ENCODE data around the gene UROC1. TPM values are rescaled to one million over a fixed set of nuclear protein-coding genes. Genes with fewer than 3 reads are reported as not detected.

UROC1 gene
- total RNA-seq, 1 experiment from 2014 or later: not detected

- no peaks in the 10 kb centered on the region for H3K27me3 ChIP-seq (replicated peaks; ENCODE audit: insufficient read depth, low read depth, low read length, poor library complexity)
- CTCF ChIA-PET: no interaction called here
- TF ChIP-seq CTCF (conservative IDR thresholded peaks at IDR 0.05; ENCODE audit: low read depth, low read length) (no peak), EZH2 (IDR thresholded peaks at IDR 0.05; ENCODE audit: borderline replicate concordance, low read depth, low read length, poor library complexity, severe bottlenecking) (no peak)
- no peaks in the 10 kb centered on the region for H3K9me3 ChIP-seq (ENCODE audit: low read depth, low read length, poor library complexity, severe bottlenecking)
- intact Hi-C loops (cut with micrococcal nuclease; ENCODE audit: unreplicated experiment): no loop called here
- H3K4me3 ChIP-seq (ENCODE audit: low read depth, low read length, poor library complexity, severe bottlenecking): no peak overlapping the region
- H3K27ac ChIP-seq (ENCODE audit: low read depth, low read length, poor library complexity, severe bottlenecking): no peak overlapping the region
- peaks cover 88% of the 10 kb centered on the region for H3K36me3 ChIP-seq (ENCODE audit: insufficient read depth, low read length, poor library complexity, severe bottlenecking)
- DNase-seq (ENCODE audit: low spot score): no peak
- BruUV-seq (replicated peaks): no TSS peak
- POLR2A ChIA-PET (ENCODE audit: low non-redundant PET): no interaction called here
- peaks cover 22% of the 10 kb centered on the region for H3K4me1 ChIP-seq (ENCODE audit: insufficient read depth, low read length, poor library complexity, severe bottlenecking)
Observed at GRCh38 chr3:126468028-126468891, 49.3 kb downstream of the UROC1 start.

GRCh38 chr3:126467611-126467955, 50.0 kb downstream of the UROC1 start:
- ChIA-PET POLR2A (ENCODE audit: low non-redundant PET) (no interaction called here), CTCF (no interaction called here)
- no TSS peak for BruUV-seq (replicated peaks)
- H3K36me3 ChIP-seq (ENCODE audit: insufficient read depth, low read length, poor library complexity, severe bottlenecking): peaks cover 95% of the 10 kb centered on the region
- H3K27me3 ChIP-seq (replicated peaks; ENCODE audit: insufficient read depth, low read depth, low read length, poor library complexity): no peaks in the 10 kb centered on the region
- no peaks in the 10 kb centered on the region for H3K9me3 ChIP-seq (ENCODE audit: low read depth, low read length, poor library complexity, severe bottlenecking)
- H3K4me1 ChIP-seq (ENCODE audit: insufficient read depth, low read length, poor library complexity, severe bottlenecking): peaks cover 15% of the 10 kb centered on the region
- no peak overlapping the region for H3K27ac ChIP-seq (ENCODE audit: low read depth, low read length, poor library complexity, severe bottlenecking)
- DNase-seq (ENCODE audit: low spot score): no peak
- intact Hi-C loops (cut with micrococcal nuclease; ENCODE audit: unreplicated experiment): no loop called here
- H3K4me3 ChIP-seq (ENCODE audit: low read depth, low read length, poor library complexity, severe bottlenecking): no peak overlapping the region
- no peak for TF ChIP-seq EZH2 (IDR thresholded peaks at IDR 0.05; ENCODE audit: borderline replicate concordance, low read depth, low read length, poor library complexity, severe bottlenecking)
- no peak for TF ChIP-seq CTCF (conservative IDR thresholded peaks at IDR 0.05; ENCODE audit: low read depth, low read length)

GRCh38 chr3:126466886-126467610, 50.5 kb downstream of the UROC1 start:
- Histone ChIP-seq H3K4me1 (ENCODE audit: insufficient read depth, low read length, poor library complexity, severe bottlenecking) (peaks cover 9% of the 10 kb centered on the region), H3K36me3 (ENCODE audit: insufficient read depth, low read length, poor library complexity, severe bottlenecking) (peaks cover 100% of the 10 kb centered on the region), H3K27me3 (replicated peaks; ENCODE audit: insufficient read depth, low read depth, low read length, poor library complexity) (no peaks in the 10 kb centered on the region), H3K27ac (ENCODE audit: low read depth, low read length, poor library complexity, severe bottlenecking) (no peak overlapping the region), H3K9me3 (ENCODE audit: low read depth, low read length, poor library complexity, severe bottlenecking) (no peaks in the 10 kb centered on the region), H3K4me3 (ENCODE audit: low read depth, low read length, poor library complexity, severe bottlenecking) (no peak overlapping the region)
- ChIA-PET POLR2A (ENCODE audit: low non-redundant PET) (no interaction called here), CTCF (no interaction called here)
- no TSS peak for BruUV-seq (replicated peaks)
- no peak for DNase-seq (ENCODE audit: low spot score)
- TF ChIP-seq EZH2 (IDR thresholded peaks at IDR 0.05; ENCODE audit: borderline replicate concordance, low read depth, low read length, poor library complexity, severe bottlenecking) (no peak), CTCF (conservative IDR thresholded peaks at IDR 0.05; ENCODE audit: low read depth, low read length) (no peak)
- intact Hi-C loops (cut with micrococcal nuclease; ENCODE audit: unreplicated experiment): no loop called here
